NB4 (cell line): Measurements from ENCODE around the gene XXYLT1.

Experiments
- CTCF ChIP-seq: IDR thresholded peaks from one replicate; pipeline ENCODE4 v1.5.1; 2012; ENCODE audit warnings: low read depth, low read length
- POLR2A ChIP-seq: IDR thresholded peaks from 2 replicates; pipeline ENCODE4 v1.6.1; 2011; ENCODE audit warnings: mild to moderate bottlenecking; ENCODE audit not compliant: insufficient read length; ENCODE audit errors: extremely low read depth

- no peak for TF ChIP-seq CTCF
- no peak for TF ChIP-seq POLR2A
Measured at GRCh38 chr3:195094191-195094921, 176.6 kb downstream of the XXYLT1 start.
